IPS-18c (cell line): ENCODE results near the gene CNTNAP2.

Experiments
- H3K4me3 ChIP-seq: 2 replicates; pipeline ENCODE4 v1.7.0; 2013; ENCODE audit warnings: low read depth, mild to moderate bottlenecking, low read length, moderate library complexity; ENCODE audit not compliant: insufficient read depth
- H3K9me3 ChIP-seq: one replicate; pipeline ENCODE4 v1.6.1; 2013; ENCODE audit warnings: mild to moderate bottlenecking, low read length, moderate library complexity; ENCODE audit not compliant: control insufficient read depth, insufficient read depth

Gene CNTNAP2

GRCh38 chr7:146805082-146805481, 688.5 kb downstream of the CNTNAP2 start:
- no peaks in the 10 kb centered on the region for H3K9me3 ChIP-seq
- H3K4me3 ChIP-seq, result no peak overlapping the region

GRCh38 chr7:146826329-146826728, 709.7 kb downstream of the CNTNAP2 start:
- Histone ChIP-seq H3K4me3 (no peak overlapping the region), H3K9me3 (no peaks in the 10 kb centered on the region)

- Histone ChIP-seq H3K4me3 (no peak overlapping the region), H3K9me3 (no peaks in the 10 kb centered on the region)
These were observed 714.1 kb downstream of the CNTNAP2 start for GRCh38 chr7:146830686-146831085.

GRCh38 chr7:146831875-146832274, 715.3 kb downstream of the CNTNAP2 start:
- Histone ChIP-seq H3K9me3 (no peaks in the 10 kb centered on the region), H3K4me3 (no peak overlapping the region)

- H3K4me3 ChIP-seq, result no peak overlapping the region
- no peaks in the 10 kb centered on the region for H3K9me3 ChIP-seq
These were observed 727.8 kb downstream of the CNTNAP2 start for GRCh38 chr7:146844405-146844804.

- Histone ChIP-seq H3K9me3 (no peaks in the 10 kb centered on the region), H3K4me3 (no peak overlapping the region)
These were observed 742.1 kb downstream of the CNTNAP2 start for GRCh38 chr7:146858690-146859089.

- H3K9me3 ChIP-seq, result no peaks in the 10 kb centered on the region
- no peak overlapping the region for H3K4me3 ChIP-seq
These were observed 745.1 kb downstream of the CNTNAP2 start for GRCh38 chr7:146861701-146862100.

- Histone ChIP-seq H3K4me3 (no peak overlapping the region), H3K9me3 (no peaks in the 10 kb centered on the region)
These were observed 745.8 kb downstream of the CNTNAP2 start for GRCh38 chr7:146862415-146862814.

GRCh38 chr7:146864644-146865043, 748.0 kb downstream of the CNTNAP2 start:
- no peaks in the 10 kb centered on the region for H3K9me3 ChIP-seq
- H3K4me3 ChIP-seq, result no peak overlapping the region

- Histone ChIP-seq H3K9me3 (no peaks in the 10 kb centered on the region), H3K4me3 (no peak overlapping the region)
These were observed 749.1 kb downstream of the CNTNAP2 start for GRCh38 chr7:146865696-146866095.

- peaks cover 2% of the 10 kb centered on the region for H3K9me3 ChIP-seq
- H3K4me3 ChIP-seq, result no peak overlapping the region
These were observed 758.1 kb downstream of the CNTNAP2 start for GRCh38 chr7:146874722-146875121.

- Histone ChIP-seq H3K4me3 (no peak overlapping the region), H3K9me3 (peaks cover 4% of the 10 kb centered on the region)
These were observed 758.7 kb downstream of the CNTNAP2 start for GRCh38 chr7:146875237-146875785.

- Histone ChIP-seq H3K4me3 (no peak overlapping the region), H3K9me3 (peaks cover 4% of the 10 kb centered on the region)
These were observed 759.4 kb downstream of the CNTNAP2 start for GRCh38 chr7:146875981-146876380.

GRCh38 chr7:146876411-146876810, 759.8 kb downstream of the CNTNAP2 start:
- Histone ChIP-seq H3K4me3 (no peak overlapping the region), H3K9me3 (peaks cover 4% of the 10 kb centered on the region)

GRCh38 chr7:146878901-146879300, 762.3 kb downstream of the CNTNAP2 start:
- peaks cover 4% of the 10 kb centered on the region for H3K9me3 ChIP-seq

GRCh38 chr7:146885231-146885630, 768.6 kb downstream of the CNTNAP2 start:
- no peaks in the 10 kb centered on the region for H3K9me3 ChIP-seq

More at GRCh38 chr7:146878901-146879300, 762.3 kb downstream of the CNTNAP2 start:
- no peak overlapping the region for H3K4me3 ChIP-seq

GRCh38 chr7:146889806-146890555, 773.4 kb downstream of the CNTNAP2 start:
- Histone ChIP-seq H3K4me3 (no peak overlapping the region), H3K9me3 (no peaks in the 10 kb centered on the region)

More at GRCh38 chr7:146885231-146885630, 768.6 kb downstream of the CNTNAP2 start:
- no peak overlapping the region for H3K4me3 ChIP-seq

- Histone ChIP-seq H3K4me3 (no peak overlapping the region), H3K9me3 (no peaks in the 10 kb centered on the region)
These were observed 775.5 kb downstream of the CNTNAP2 start for GRCh38 chr7:146892151-146892550.
